A549 (cell line): ENCODE results near the gene MRPL55. TPM values are rescaled to one million over a fixed set of nuclear protein-coding genes. Genes with fewer than 3 reads are reported as not detected.

ENCODE experiments used
- ATAC-seq, 2 experiments: fragments of 200-7000 bp in 1 of 2; fragments of >200 bp in 1 of 2; cut with Nextera tagmentation in 1 of 2; cut with Tn5 transposase in 1 of 2; 3 replicates each; pipeline versions ENCODE4 v1.8.0 to v1.9.1; 2018 to 2020; ENCODE audit warnings: mild to moderate bottlenecking in 1 of 2, moderate library complexity in 1 of 2
- CTCF ChIA-PET: fragments of 300-600 bp; sonication (Branson Sonifier 250); formaldehyde crosslinking; extraction: SDS; loops from one replicate; lab custom pipeline; 2021; ENCODE audit warnings: antibody characterized with exemption, inconsistent platforms; lab: Yijun Ruan, JAX
- POLR2A ChIA-PET: fragments of 350-600 bp; formaldehyde crosslinking; extraction: SDS; loops from one replicate; lab custom pipeline; 2021; ENCODE audit warnings: antibody characterized with exemption, inconsistent platforms; lab: Yijun Ruan, JAX
- DNase-seq, 2 experiments: peaks; one replicate each; pipeline versions ENCODE4 v3.0.0 to v3.0.0-alpha.2; 2011 to 2016; ENCODE audit warnings: low read depth in 1 of 2, low spot score in 1 of 2
- FAIRE-seq: peaks from 2 replicates; lab custom pipeline; 2011; peaks lifted over from hg19 to GRCh38; lab: Jason Lieb, UNC
- H3K27ac ChIP-seq, 2 experiments: fragments of >200 bp; sonication (Bioruptor Twin); formaldehyde crosslinking; 3 replicates each; pipeline ENCODE4 v1.5.1; 2016 to 2017
- H3K4me1 ChIP-seq: fragments of >200 bp; sonication (Bioruptor Twin); formaldehyde crosslinking; 3 replicates; pipeline ENCODE4 v1.6.1; 2016
- H3K4me2 ChIP-seq: fragments of >200 bp; sonication (Bioruptor Twin); formaldehyde crosslinking; 3 replicates; pipeline ENCODE4 v1.6.1; 2016
- H3K4me3 ChIP-seq: fragments of >200 bp; sonication (Bioruptor Twin); formaldehyde crosslinking; 3 replicates; pipeline ENCODE4 v1.5.1; 2016
- H3K9me3 ChIP-seq: fragments of >200 bp; sonication (Bioruptor Twin); formaldehyde crosslinking; 3 replicates; pipeline ENCODE4 v1.6.1; 2016
- CEBPB ChIP-seq, 2 experiments: fragments of >200 bp in 1 of 2; sonication (Bioruptor Twin) in 1 of 2; formaldehyde crosslinking in 1 of 2; IDR thresholded peaks; 2 replicates each; pipeline ENCODE4 v1.6.1; 2012 to 2016
- EHMT2 ChIP-seq: fragments of 200-600 bp; sonication (generic); IDR thresholded peaks from 2 replicates; pipeline ENCODE4 v1.6.1; 2016; ENCODE audit warnings: antibody characterized with exemption, low read depth, mild to moderate bottlenecking, moderate library complexity
- HES2 ChIP-seq: fragments of >200 bp; sonication (Bioruptor Twin); formaldehyde crosslinking; IDR thresholded peaks from 2 replicates; pipeline ENCODE4 v1.6.1; 2016
- HOXA7 ChIP-seq: fragments of 250-450 bp; sonication (Bioruptor Pico); IDR thresholded peaks from 2 replicates; pipeline ENCODE4 v1.5.0; 2020; ENCODE audit warnings: mild to moderate bottlenecking, moderate library complexity
- HOXB13 ChIP-seq: fragments of 250-450 bp; sonication (Bioruptor Pico); IDR thresholded peaks from 2 replicates; pipeline ENCODE4 v1.5.0; 2020; ENCODE audit warnings: low read depth, mild to moderate bottlenecking, moderate library complexity
- HOXB5 ChIP-seq: fragments of 250-450 bp; sonication (Bioruptor Pico); IDR thresholded peaks from 2 replicates; pipeline ENCODE4 v1.5.0; 2020; ENCODE audit warnings: mild to moderate bottlenecking, moderate library complexity
- PHF8 ChIP-seq: fragments of 200-600 bp; sonication (generic); IDR thresholded peaks from 2 replicates; pipeline ENCODE4 v1.6.1; 2016; ENCODE audit warnings: low read depth, mild to moderate bottlenecking, antibody characterized with exemption, moderate library complexity, borderline replicate concordance
- RAD21 ChIP-seq, 2 experiments: fragments of >200 bp in 1 of 2; sonication (Bioruptor Twin) in 1 of 2; formaldehyde crosslinking in 1 of 2; IDR thresholded peaks in 1 of 2; conservative IDR thresholded peaks in 1 of 2; 2 replicates in 1 of 2; 3 replicates in 1 of 2; pipeline ENCODE4 v1.6.1; 2012 to 2018; ENCODE audit warnings: inconsistent platforms in 1 of 2
- RCOR1 ChIP-seq: fragments of 150-350 bp; IDR thresholded peaks from 2 replicates; pipeline ENCODE4 v1.6.1; 2014; ENCODE audit warnings: antibody characterized with exemption, low read length, low read depth
- SMC3 ChIP-seq: fragments of >200 bp; sonication (Bioruptor Twin); formaldehyde crosslinking; IDR thresholded peaks from 3 replicates; pipeline ENCODE4 v1.6.1; 2018; ENCODE audit warnings: inconsistent platforms
- TP53 ChIP-seq: fragments of 250-450 bp; sonication (Bioruptor Pico); IDR thresholded peaks from 2 replicates; pipeline ENCODE4 v1.5.0; 2021; ENCODE audit warnings: mild to moderate bottlenecking, moderate library complexity
- USF2 ChIP-seq: fragments of 450-650 bp; IDR thresholded peaks from 2 replicates; pipeline ENCODE4 v1.6.1; 2014; ENCODE audit warnings: antibody characterized with exemption
- ZC3H11A ChIP-seq: fragments of 450-650 bp; IDR thresholded peaks from 2 replicates; pipeline ENCODE4 v1.6.1; 2014; ENCODE audit warnings: antibody characterized with exemption, mild to moderate bottlenecking
- ZFP36 ChIP-seq: fragments of 450-650 bp; IDR thresholded peaks from 2 replicates; pipeline ENCODE4 v1.6.1; 2014; ENCODE audit warnings: borderline replicate concordance; ENCODE audit not compliant: partially characterized antibody
- ZNF302 ChIP-seq: fragments of 250-450 bp; sonication (Bioruptor Pico); IDR thresholded peaks from 2 replicates; pipeline ENCODE4 v1.9.0; 2021; ENCODE audit warnings: inconsistent platforms, mild to moderate bottlenecking, moderate library complexity
- ZSCAN20 ChIP-seq: fragments of 250-450 bp; sonication (Bioruptor Pico); IDR thresholded peaks from 2 replicates; pipeline ENCODE4 v1.8.0; 2022; ENCODE audit warnings: mild to moderate bottlenecking, moderate library complexity
- WGBS: methylation state at CpG from one replicate; pipeline ENCODE4 v1.1.6; 2017; ENCODE audit errors: missing lambda C conversion rate; 5-methylcytosine and 5-hydroxymethylcytosine counted together
- polyA plus RNA-seq, 4 experiments: library from polyadenylated mRNA; depleted of rRNA in 3 of 4; stranded (reverse); fragments of >200 nt; fragmentation: RNase III in 1 of 4; extraction: RNeasy Plus Mini Kit Qiagen cat#74134 plus additional on column Dnase treatment in 1 of 4; gene quantifications; 2 replicates in 3 of 4; 3 replicates in 1 of 4; pipeline ENCODE4 v1.2.3, GENCODE V29; 2011 to 2017
- TF ChIP-seq, protein P1 (sequence below): fragments of 250-450 bp; sonication (Bioruptor Pico); IDR thresholded peaks from 2 replicates; pipeline ENCODE4 v1.5.0; 2020; ENCODE audit warnings: low read depth, mild to moderate bottlenecking, moderate library complexity
- TF ChIP-seq, protein P2 (sequence below): fragments of 200-600 bp; sonication (generic); IDR thresholded peaks from 2 replicates; pipeline ENCODE4 v1.6.1; 2016; ENCODE audit warnings: antibody characterized with exemption, mild to moderate bottlenecking, moderate library complexity
- TF ChIP-seq, protein P3 (sequence below): IDR thresholded peaks from 2 replicates; pipeline ENCODE4 v1.6.1; 2012; ENCODE audit warnings: low read depth, borderline replicate concordance

MRPL55 gene
- polyA plus RNA-seq, 2 of the 4 experiments (the other 2 are of a cell fraction): 54.2 to 80.0 TPM

GRCh38 chr1:228157729-228158126 lies 48.6 kb upstream of the MRPL55 start (continued):
- TF ChIP-seq, protein P1, sequence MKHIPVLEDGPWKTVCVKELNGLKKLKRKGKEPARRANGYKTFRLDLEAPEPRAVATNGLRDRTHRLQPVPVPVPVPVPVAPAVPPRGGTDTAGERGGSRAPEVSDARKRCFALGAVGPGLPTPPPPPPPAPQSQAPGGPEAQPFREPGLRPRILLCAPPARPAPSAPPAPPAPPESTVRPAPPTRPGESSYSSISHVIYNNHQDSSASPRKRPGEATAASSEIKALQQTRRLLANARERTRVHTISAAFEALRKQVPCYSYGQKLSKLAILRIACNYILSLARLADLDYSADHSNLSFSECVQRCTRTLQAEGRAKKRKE (CRISPR knock-in tag): no peak
- TF ChIP-seq CEBPB (IDR thresholded peaks at IDR 0.05) (no peak), HOXA7 (CRISPR knock-in tag) (no peak)
- TF ChIP-seq, all 56 proteins: peak for 0

- Histone ChIP-seq H3K4me3 (no peak overlapping the region), H3K4me1 (no peaks in the 10 kb centered on the region), H3K4me2 (no peak overlapping the region), H3K27ac (no peak overlapping the region), H3K9me3 (no peaks in the 10 kb centered on the region)
- FAIRE-seq (no peak), DNase-seq (no peak), ATAC-seq (no peak)
- WGBS: 60% methylated on average over 19 of the region's 24 CpGs
- TF ChIP-seq ZNF302 (CRISPR knock-in tag) (no peak), HOXB13 (CRISPR knock-in tag) (no peak), EHMT2 (no peak), RAD21 (conservative IDR thresholded peaks at IDR 0.05 in 1 of 2, IDR thresholded peaks at IDR 0.05 in 1 of 2) (no peak), SMC3 (no peak), ZFP36 (no peak), HOXB5 (CRISPR knock-in tag) (no peak), TP53 (CRISPR knock-in tag) (no peak), RCOR1 (no peak), USF2 (no peak), PHF8 (no peak), ZC3H11A (no peak), ZSCAN20 (CRISPR knock-in tag) (no peak), CEBPB (IDR thresholded peaks at IDR 0.05) (no peak), HES2 (no peak)
- TF ChIP-seq, protein P2, sequence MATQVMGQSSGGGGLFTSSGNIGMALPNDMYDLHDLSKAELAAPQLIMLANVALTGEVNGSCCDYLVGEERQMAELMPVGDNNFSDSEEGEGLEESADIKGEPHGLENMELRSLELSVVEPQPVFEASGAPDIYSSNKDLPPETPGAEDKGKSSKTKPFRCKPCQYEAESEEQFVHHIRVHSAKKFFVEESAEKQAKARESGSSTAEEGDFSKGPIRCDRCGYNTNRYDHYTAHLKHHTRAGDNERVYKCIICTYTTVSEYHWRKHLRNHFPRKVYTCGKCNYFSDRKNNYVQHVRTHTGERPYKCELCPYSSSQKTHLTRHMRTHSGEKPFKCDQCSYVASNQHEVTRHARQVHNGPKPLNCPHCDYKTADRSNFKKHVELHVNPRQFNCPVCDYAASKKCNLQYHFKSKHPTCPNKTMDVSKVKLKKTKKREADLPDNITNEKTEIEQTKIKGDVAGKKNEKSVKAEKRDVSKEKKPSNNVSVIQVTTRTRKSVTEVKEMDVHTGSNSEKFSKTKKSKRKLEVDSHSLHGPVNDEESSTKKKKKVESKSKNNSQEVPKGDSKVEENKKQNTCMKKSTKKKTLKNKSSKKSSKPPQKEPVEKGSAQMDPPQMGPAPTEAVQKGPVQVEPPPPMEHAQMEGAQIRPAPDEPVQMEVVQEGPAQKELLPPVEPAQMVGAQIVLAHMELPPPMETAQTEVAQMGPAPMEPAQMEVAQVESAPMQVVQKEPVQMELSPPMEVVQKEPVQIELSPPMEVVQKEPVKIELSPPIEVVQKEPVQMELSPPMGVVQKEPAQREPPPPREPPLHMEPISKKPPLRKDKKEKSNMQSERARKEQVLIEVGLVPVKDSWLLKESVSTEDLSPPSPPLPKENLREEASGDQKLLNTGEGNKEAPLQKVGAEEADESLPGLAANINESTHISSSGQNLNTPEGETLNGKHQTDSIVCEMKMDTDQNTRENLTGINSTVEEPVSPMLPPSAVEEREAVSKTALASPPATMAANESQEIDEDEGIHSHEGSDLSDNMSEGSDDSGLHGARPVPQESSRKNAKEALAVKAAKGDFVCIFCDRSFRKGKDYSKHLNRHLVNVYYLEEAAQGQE: no peak
- TF ChIP-seq, protein P3, sequence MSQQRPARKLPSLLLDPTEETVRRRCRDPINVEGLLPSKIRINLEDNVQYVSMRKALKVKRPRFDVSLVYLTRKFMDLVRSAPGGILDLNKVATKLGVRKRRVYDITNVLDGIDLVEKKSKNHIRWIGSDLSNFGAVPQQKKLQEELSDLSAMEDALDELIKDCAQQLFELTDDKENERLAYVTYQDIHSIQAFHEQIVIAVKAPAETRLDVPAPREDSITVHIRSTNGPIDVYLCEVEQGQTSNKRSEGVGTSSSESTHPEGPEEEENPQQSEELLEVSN: no peak
- ChIA-PET POLR2A (no interaction called here), CTCF (interaction anchor here (1.0 to 8.2 kb wide), 3 partner anchors 9 to 26 kb away, joined by 4 to 89 read pairs (median 4); partner anchors contain the start of gene IBA57)
Measured at GRCh38 chr1:228156941-228157728, 48.0 kb upstream of the MRPL55 start.
